Memory B cell (primary cell): ENCODE measurements around the gene EEF1E1.

Experiments
- ATAC-seq: fragments of 150-1000 bp; cut with Tn5 transposase; 2 replicates; pipeline ENCODE4 v1.10.0; 2021; ENCODE audit warnings: low read depth, mild to moderate bottlenecking, moderate library complexity
- DNase-seq, 2 donors: peaks; one replicate each; pipeline ENCODE4 v3.0.0; 2022; ENCODE audit warnings: low spot score in 2 of 2
- H3K27ac Mint-ChIP-seq: one replicate; pipeline ENCODE4 v1.8.0; 2022; ENCODE audit warnings: mild to moderate bottlenecking, moderate library complexity, mixed read lengths
- H3K27me3 Mint-ChIP-seq: one replicate; pipeline ENCODE4 v1.8.0; 2022; ENCODE audit warnings: mixed read lengths
- H3K36me3 Mint-ChIP-seq: one replicate; pipeline ENCODE4 v1.8.0; 2022; ENCODE audit warnings: mild to moderate bottlenecking, mixed read lengths
- H3K4me1 Mint-ChIP-seq: one replicate; pipeline ENCODE4 v1.8.0; 2022; ENCODE audit warnings: mixed read lengths
- H3K4me3 Mint-ChIP-seq: one replicate; pipeline ENCODE4 v1.8.0; 2022; ENCODE audit warnings: mild to moderate bottlenecking, moderate library complexity, mixed read lengths
- H3K9me3 Mint-ChIP-seq: one replicate; pipeline ENCODE4 v1.8.0; 2022; ENCODE audit warnings: mixed read lengths

EEF1E1 gene

GRCh38 chr6:8102122-8102958 is at the start of gene EEF1E1:
TSS of gene EEF1E1 (minus strand) at chr6:8102548. CDS start at chr6:8102521, 27 bp downstream.
- ATAC-seq (peak; percentile 97), DNase-seq (peak; percentile 74 to 87)
- Mint-ChIP-seq H3K9me3 (peaks cover 2% of the 10 kb centered on the region), H3K36me3 (peaks cover 6% of the 10 kb centered on the region), H3K27me3 (peaks cover 15% of the 10 kb centered on the region), H3K4me1 (peaks cover 6% of the 10 kb centered on the region), H3K27ac (peak within 1 kb of the TSS; percentile 91), H3K4me3 (peak within 1 kb of the TSS; percentile 99)

DNA sequence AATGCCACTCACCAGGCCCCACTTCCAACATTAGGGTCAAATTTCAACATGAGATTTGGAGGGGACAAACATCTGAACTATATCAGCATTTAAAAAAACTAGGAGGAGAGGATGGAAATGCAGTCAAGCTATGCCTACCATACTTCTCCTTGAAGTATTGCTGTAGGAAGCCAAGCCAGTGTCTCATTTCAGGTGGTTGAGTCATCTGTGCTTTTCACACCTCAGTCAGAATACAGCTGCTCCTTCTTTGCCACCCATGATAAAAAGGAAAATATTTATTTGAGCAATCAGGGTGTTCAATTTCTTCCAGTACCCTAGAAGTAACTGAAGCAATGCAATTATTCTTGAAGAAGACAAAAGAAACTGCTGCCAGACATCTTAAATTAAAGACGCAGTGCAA is 47.0 kb upstream of the EEF1E1 start:
- H3K4me1 Mint-ChIP-seq, result no peaks in the 10 kb centered on the region
- DNase-seq (no peak), ATAC-seq (no peak)
- no peaks in the 10 kb centered on the region for H3K9me3 Mint-ChIP-seq
- H3K27me3 Mint-ChIP-seq, result peaks cover 3% of the 10 kb centered on the region
- H3K36me3 Mint-ChIP-seq, result no peaks in the 10 kb centered on the region
- no peak overlapping the region for H3K27ac Mint-ChIP-seq
- H3K4me3 Mint-ChIP-seq, result no peak overlapping the region

GRCh38 chr6:8143945-8144344 is 41.6 kb upstream of the EEF1E1 start:
- no peaks in the 10 kb centered on the region for H3K4me1 Mint-ChIP-seq
- no peaks in the 10 kb centered on the region for H3K36me3 Mint-ChIP-seq
- ATAC-seq (no peak), DNase-seq (no peak)
- H3K27me3 Mint-ChIP-seq, result peaks cover 4% of the 10 kb centered on the region
- no peak overlapping the region for H3K27ac Mint-ChIP-seq
- no peaks in the 10 kb centered on the region for H3K9me3 Mint-ChIP-seq
- no peak overlapping the region for H3K4me3 Mint-ChIP-seq

DNA sequence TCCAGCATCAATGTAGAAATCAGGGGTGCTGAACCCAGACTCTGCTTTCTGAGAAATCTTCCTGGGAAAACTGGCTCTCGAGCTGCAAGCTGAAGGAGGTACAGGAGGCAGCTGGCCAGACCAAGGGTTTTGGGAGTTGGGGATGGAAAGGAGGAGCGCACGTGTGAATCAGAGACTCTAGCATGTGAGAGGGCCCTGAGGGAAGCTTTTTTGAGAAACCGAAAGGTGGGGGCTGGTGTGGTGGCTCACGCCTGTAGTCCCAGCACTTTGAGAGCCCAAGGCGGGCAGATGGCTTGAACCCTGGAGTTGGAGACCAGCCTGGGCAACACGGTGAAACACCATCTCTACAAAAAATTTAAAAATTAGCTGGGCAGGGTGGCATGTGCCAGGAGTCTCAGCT is 37.1 kb upstream of the EEF1E1 start:
- Mint-ChIP-seq H3K9me3 (no peaks in the 10 kb centered on the region), H3K36me3 (no peaks in the 10 kb centered on the region), H3K4me1 (no peaks in the 10 kb centered on the region), H3K4me3 (no peak overlapping the region), H3K27me3 (peaks cover 7% of the 10 kb centered on the region), H3K27ac (no peak overlapping the region)
- no peak for DNase-seq
- no peak for ATAC-seq

DNA sequence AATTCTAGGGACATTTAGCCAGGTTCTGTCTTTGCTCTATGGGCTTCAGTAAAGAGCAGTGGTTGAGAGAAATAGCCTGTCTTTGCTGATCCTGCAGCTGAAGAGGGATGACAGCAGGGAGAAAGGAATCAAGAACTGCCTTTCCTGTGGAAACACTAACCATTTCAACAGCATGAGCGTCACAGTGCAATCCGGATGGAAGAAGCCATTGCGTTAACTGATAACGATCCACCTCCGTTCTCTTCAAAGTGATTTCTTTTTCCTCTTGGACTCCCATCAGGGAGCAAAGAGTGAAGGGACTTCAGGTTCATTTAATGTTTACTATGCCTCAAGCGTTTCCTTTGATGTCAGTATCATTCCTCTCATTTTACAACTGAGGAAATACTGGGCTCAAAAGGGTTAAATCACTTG is 35.2 kb upstream of the EEF1E1 start:
- H3K36me3 Mint-ChIP-seq, result no peaks in the 10 kb centered on the region
- peaks cover 11% of the 10 kb centered on the region for H3K27me3 Mint-ChIP-seq
- ATAC-seq, result no peak
- no peak overlapping the region for H3K4me3 Mint-ChIP-seq
- no peak overlapping the region for H3K27ac Mint-ChIP-seq
- DNase-seq, result no peak
- no peaks in the 10 kb centered on the region for H3K9me3 Mint-ChIP-seq
- no peaks in the 10 kb centered on the region for H3K4me1 Mint-ChIP-seq

DNA sequence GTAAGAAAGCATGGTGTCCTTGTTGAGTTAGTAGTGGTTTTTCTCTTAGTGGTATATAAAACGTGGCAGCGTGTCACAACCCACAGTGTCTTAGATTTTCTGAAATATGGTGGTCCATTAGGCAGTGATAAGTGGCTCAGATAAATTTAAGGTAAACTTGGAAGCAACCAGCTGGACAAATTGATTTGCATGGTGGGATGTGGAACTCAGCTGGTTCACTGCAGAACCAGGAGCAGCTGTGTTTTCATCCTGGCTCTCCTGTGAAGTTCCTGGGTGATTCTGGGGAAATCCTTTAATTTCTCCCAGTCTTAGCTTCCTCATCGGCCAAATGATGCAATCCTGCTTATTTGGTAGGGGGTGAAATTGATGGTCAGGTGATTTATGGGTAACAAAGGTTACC is 32.9 kb upstream of the EEF1E1 start:
- no peaks in the 10 kb centered on the region for H3K9me3 Mint-ChIP-seq
- DNase-seq, result no peak
- no peak overlapping the region for H3K27ac Mint-ChIP-seq
- H3K36me3 Mint-ChIP-seq, result no peaks in the 10 kb centered on the region
- no peak for ATAC-seq
- no peaks in the 10 kb centered on the region for H3K4me1 Mint-ChIP-seq
- peaks cover 18% of the 10 kb centered on the region for H3K27me3 Mint-ChIP-seq
- H3K4me3 Mint-ChIP-seq, result no peak overlapping the region

- H3K4me3 Mint-ChIP-seq, result no peak overlapping the region
- H3K27ac Mint-ChIP-seq, result no peak overlapping the region
- H3K9me3 Mint-ChIP-seq, result no peaks in the 10 kb centered on the region
- DNase-seq (no peak), ATAC-seq (no peak)
- no peaks in the 10 kb centered on the region for H3K4me1 Mint-ChIP-seq
- no peaks in the 10 kb centered on the region for H3K36me3 Mint-ChIP-seq
- peaks cover 12% of the 10 kb centered on the region for H3K27me3 Mint-ChIP-seq
Observed at GRCh38 chr6:8132130-8132529, 29.8 kb upstream of the EEF1E1 start.

DNA sequence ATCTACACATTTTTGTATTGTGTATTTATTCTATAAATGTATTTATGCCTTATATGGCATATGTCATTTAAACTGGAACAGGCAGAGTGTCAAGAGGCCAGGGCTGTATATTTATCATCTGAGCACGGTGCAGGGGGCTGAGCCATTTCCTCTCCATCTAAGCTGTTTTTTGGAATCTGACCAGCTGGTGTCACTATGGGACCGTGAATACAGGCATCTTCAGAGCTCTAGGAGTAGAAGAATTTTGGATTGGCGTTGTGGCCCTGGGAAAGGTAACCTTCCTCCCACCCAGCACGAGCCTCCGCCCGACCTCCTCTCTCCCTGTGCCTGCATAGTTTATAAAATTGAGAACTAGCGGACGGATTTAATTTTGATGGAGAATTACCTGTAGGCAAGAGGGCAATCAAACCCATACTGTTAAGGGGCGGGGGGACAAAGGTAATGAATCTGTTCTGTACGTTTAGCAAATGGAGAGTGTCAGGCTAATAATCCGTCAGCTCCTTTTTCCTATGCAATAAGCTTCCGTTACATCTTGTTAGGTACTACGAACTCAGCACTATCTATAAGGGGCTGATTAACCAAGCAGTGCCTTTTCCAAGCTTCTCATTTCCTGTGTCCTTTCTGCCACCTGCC is 29.0 kb upstream of the EEF1E1 start:
- peak; percentile 41 for ATAC-seq
- H3K27me3 Mint-ChIP-seq, result peaks cover 11% of the 10 kb centered on the region

GRCh38 chr6:8130399-8130798 is 28.1 kb upstream of the EEF1E1 start:
- Mint-ChIP-seq H3K4me1 (no peaks in the 10 kb centered on the region), H3K27me3 (peaks cover 11% of the 10 kb centered on the region), H3K27ac (no peak overlapping the region), H3K9me3 (no peaks in the 10 kb centered on the region), H3K4me3 (no peak overlapping the region), H3K36me3 (no peaks in the 10 kb centered on the region)
- DNase-seq (no peak), ATAC-seq (no peak)

More for the DNA sequence above, 29.0 kb upstream of the EEF1E1 start:
- no peak for DNase-seq
- H3K4me1 Mint-ChIP-seq, result no peaks in the 10 kb centered on the region
- H3K9me3 Mint-ChIP-seq, result no peaks in the 10 kb centered on the region
- no peaks in the 10 kb centered on the region for H3K36me3 Mint-ChIP-seq
- H3K4me3 Mint-ChIP-seq, result no peak overlapping the region
- no peak overlapping the region for H3K27ac Mint-ChIP-seq

- ATAC-seq, result no peak
- no peak overlapping the region for H3K27ac Mint-ChIP-seq
- no peak for DNase-seq
- no peaks in the 10 kb centered on the region for H3K4me1 Mint-ChIP-seq
- no peak overlapping the region for H3K4me3 Mint-ChIP-seq
- peaks cover 3% of the 10 kb centered on the region for H3K9me3 Mint-ChIP-seq
- H3K27me3 Mint-ChIP-seq, result peaks cover 11% of the 10 kb centered on the region
- no peaks in the 10 kb centered on the region for H3K36me3 Mint-ChIP-seq
Observed at GRCh38 chr6:8123236-8123635, 20.9 kb upstream of the EEF1E1 start.

DNA sequence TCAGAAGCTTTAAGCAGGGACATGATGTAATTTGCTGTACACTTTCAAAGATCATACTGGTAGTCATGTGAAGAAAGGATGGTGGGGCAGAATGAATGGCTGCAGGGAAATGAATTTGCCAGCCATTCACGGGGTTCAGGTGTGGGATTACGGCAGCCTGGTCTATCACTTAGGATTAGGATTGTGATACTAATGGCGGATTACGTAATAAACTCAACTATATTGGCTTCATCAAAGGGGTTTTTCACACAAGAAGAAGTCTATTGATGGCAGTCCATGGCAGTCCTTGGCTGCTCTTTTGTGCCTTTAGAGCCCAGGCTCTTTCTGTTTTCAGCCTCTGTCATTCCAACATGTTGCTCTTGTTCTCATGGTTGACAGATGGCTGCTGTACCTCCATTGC is 12.6 kb upstream of the EEF1E1 start:
- DNase-seq, result no peak
- no peaks in the 10 kb centered on the region for H3K9me3 Mint-ChIP-seq
- no peaks in the 10 kb centered on the region for H3K36me3 Mint-ChIP-seq
- no peaks in the 10 kb centered on the region for H3K4me1 Mint-ChIP-seq
- no peak for ATAC-seq
- H3K27me3 Mint-ChIP-seq, result peaks cover 11% of the 10 kb centered on the region
- no peak overlapping the region for H3K27ac Mint-ChIP-seq
- H3K4me3 Mint-ChIP-seq, result no peak overlapping the region

DNA sequence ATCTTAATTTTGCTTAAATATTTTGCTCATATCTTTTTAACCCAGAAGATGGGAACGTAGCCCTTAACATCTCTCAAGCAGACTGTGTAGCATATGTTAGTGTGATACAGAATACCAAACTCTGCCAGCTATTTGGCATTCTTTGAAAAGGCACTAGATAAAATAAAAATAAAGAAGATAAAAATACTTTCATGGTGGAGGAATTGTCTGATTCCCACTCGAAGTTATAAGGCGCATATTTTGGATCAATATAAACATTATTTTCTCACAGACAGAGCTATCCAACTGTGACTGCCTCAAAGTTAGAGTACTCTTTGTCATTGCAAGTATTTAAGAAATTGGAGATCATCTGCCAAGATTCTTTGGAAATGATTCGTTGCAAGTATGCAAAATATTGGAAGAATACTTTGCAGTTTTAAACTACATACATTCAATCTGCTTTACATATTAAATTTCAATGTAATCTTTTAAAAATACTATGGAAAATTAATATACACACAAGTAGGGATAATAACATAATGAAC is 10.8 kb upstream of the EEF1E1 start:
- Mint-ChIP-seq H3K27me3 (peaks cover 10% of the 10 kb centered on the region), H3K9me3 (no peaks in the 10 kb centered on the region), H3K27ac (no peak overlapping the region), H3K4me1 (no peaks in the 10 kb centered on the region), H3K4me3 (no peak overlapping the region), H3K36me3 (no peaks in the 10 kb centered on the region)
- no peak for ATAC-seq
- DNase-seq, result no peak

DNA sequence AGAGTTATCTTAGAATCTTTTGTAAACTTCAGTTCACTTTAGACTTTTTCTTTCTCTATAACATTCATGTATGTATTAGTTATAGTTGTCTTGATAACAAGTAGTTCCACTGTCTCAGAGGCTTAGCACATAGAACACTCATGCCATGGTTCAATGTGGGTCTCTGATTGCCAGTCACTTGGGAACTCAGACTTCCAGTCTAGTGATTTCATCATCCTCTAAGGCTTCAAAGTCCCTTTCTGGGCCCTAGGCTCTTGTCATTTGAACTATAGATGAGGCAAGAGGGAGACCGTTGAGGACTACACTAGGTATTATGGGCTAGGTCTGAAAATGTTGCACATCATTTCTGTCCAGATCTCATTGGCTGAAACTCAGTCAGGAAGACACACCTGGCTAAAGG is 8.4 kb upstream of the EEF1E1 start:
- H3K36me3 Mint-ChIP-seq, result peaks cover 2% of the 10 kb centered on the region
- no peaks in the 10 kb centered on the region for H3K4me1 Mint-ChIP-seq
- peaks cover 24% of the 10 kb centered on the region for H3K27me3 Mint-ChIP-seq
- DNase-seq, result no peak
- H3K4me3 Mint-ChIP-seq, result no peak overlapping the region
- peaks cover 2% of the 10 kb centered on the region for H3K9me3 Mint-ChIP-seq
- no peak for ATAC-seq
- H3K27ac Mint-ChIP-seq, result no peak overlapping the region

DNA sequence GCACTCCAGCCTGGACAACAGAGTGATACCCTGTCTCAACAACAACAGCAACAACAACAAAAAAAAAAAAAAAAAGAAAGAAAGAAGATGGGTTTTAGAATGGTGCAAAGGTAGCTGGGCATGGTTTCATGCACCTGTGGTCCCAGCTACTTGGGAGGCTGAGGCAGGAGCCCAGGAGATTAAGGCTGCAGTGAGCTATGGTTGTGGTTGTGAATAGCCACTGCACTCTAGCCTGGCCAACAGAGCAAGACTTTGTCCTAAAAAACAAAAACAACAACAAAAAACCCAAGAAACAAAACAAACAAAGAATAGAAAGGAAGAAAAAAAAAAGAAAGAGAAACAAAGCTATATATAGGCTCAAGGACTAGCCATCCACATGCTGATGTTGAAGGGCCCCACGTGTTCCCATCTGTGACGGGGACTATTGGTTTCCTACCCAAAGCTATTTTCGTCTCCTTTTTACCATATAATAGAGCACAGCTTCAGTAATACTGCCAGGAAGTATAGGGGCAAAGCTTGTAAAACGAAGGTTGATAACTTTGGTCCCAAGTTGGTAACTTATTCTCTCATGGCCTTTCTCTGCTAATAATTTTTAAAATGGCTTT is 7.9 kb upstream of the EEF1E1 start:
- H3K27me3 Mint-ChIP-seq, result peaks cover 21% of the 10 kb centered on the region
- no peak for DNase-seq
- H3K4me3 Mint-ChIP-seq, result no peak overlapping the region
- no peak overlapping the region for H3K27ac Mint-ChIP-seq
- ATAC-seq, result no peak
- H3K4me1 Mint-ChIP-seq, result no peaks in the 10 kb centered on the region
- H3K36me3 Mint-ChIP-seq, result peaks cover 2% of the 10 kb centered on the region
- H3K9me3 Mint-ChIP-seq, result peaks cover 2% of the 10 kb centered on the region
